Measurements from ENCODE around the gene PLA2G4B.

DNA sequence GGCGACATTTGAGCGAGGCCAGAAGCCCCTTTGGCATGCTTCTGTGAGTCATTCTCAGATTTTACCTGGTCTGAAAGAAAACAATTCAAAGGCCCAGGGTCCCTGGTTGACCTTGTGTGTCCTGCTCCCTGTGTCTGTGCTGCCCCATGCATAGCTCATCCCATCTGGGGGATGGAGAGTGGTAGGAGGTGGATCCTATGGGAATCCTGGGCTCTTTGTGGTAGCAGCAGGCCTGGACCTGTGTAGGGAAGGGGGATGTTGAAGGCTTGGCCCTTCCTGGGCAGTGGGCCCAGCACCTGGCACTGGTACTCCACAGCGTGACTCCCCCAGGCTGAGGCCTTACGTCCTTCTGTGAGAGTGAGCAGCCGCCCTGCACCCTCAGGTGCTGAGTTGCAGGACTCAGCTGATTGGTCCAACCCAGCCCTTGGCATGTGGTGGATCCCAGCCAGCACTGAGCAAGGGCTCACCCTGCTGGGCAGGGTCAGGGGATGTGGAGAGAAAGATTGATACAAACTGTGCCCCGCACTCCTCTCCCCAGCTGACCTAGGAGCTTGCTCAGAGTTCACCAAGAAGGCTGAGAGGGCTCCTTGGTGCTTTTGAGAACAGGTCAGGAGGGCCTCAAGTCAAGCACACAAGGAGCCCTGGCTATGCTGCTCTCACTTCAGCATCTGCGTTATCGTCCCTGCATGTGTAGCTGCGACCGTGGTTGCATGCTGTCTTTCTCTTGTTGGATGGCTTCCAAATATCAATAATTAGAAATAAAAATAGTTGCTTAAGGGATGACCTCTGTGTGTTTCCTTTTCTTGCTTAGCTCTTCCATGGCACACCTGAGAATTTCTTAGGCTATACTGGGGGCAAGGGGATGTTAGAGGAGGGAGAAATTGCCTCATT, 32.1 kb upstream of the PLA2G4B start:
- TF ChIP-seq, protein P1, sequence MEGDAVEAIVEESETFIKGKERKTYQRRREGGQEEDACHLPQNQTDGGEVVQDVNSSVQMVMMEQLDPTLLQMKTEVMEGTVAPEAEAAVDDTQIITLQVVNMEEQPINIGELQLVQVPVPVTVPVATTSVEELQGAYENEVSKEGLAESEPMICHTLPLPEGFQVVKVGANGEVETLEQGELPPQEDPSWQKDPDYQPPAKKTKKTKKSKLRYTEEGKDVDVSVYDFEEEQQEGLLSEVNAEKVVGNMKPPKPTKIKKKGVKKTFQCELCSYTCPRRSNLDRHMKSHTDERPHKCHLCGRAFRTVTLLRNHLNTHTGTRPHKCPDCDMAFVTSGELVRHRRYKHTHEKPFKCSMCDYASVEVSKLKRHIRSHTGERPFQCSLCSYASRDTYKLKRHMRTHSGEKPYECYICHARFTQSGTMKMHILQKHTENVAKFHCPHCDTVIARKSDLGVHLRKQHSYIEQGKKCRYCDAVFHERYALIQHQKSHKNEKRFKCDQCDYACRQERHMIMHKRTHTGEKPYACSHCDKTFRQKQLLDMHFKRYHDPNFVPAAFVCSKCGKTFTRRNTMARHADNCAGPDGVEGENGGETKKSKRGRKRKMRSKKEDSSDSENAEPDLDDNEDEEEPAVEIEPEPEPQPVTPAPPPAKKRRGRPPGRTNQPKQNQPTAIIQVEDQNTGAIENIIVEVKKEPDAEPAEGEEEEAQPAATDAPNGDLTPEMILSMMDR (IDR thresholded peaks at IDR 0.05), result no peak
- TF ChIP-seq POLR2AphosphoS5 (IDR thresholded peaks at IDR 0.05; ENCODE audit: low read depth, low read length), result no peak
